ENCODE measurements around the gene DPYSL4. TPM values are rescaled to one million over a fixed set of nuclear protein-coding genes. Genes with fewer than 3 reads are reported as not detected.

The DPYSL4 gene
- total RNA-seq, 4 donors from 2014 or later, result 0.69 to 3.0 (median 0.81) TPM

GRCh38 chr10:132195366-132196075 is 8.8 kb downstream of the DPYSL4 start:
- no peak for ATAC-seq (ENCODE audit: low FRiP score)
- TF ChIP-seq CTCF (IDR thresholded peaks at IDR 0.05), result no peak
- DNase-seq (ENCODE audit: low spot score), result no peak

DNA sequence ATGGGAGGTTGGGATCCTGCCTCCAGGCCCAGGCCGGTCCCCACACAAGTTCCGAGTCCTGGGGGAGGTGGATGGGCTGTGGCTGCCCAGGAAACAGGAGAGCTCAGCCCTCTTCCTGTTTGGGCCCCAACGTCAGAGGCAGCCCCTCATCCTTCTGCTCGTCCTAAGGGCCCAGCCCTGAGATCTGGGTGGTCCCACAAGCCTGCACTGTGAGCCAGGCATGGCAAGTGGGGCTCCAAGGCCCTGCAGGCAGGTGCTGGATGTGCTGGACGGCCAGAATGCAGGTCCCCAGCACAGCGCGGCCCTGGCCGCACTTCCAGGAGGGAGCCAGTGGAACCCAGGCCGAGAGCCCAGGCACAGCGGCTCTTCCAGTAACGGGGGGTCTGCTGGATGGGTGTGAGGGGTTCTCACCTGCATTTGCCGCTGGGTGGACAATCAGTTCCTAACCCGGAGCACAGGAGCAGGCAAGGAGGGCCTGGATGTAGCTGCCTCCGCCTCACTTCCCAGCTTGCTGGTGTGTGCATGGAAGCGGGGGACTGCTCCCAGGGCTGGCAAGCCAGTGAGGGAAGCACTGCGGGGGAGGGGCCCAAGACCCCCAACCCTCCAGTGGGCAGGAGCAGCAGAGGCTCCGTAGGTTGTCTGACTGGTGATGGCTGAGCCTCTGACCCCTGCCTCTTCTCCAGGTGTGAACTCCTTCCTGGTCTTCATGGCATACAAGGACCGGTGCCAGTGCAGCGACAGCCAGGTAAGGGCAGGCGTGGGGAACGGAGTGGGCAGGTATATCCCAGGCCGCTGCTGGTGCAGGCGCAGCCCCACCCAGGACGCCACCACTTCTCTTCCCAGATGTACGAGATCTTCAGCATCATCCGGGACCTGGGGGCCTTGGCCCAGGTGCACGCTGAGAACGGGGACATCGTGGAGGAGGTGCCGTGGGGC is 9.7 kb downstream of the DPYSL4 start:
- ATAC-seq (ENCODE audit: low FRiP score), result no peak
- no peak for DNase-seq (ENCODE audit: low spot score)
- no peak for TF ChIP-seq CTCF (IDR thresholded peaks at IDR 0.05)

DNA sequence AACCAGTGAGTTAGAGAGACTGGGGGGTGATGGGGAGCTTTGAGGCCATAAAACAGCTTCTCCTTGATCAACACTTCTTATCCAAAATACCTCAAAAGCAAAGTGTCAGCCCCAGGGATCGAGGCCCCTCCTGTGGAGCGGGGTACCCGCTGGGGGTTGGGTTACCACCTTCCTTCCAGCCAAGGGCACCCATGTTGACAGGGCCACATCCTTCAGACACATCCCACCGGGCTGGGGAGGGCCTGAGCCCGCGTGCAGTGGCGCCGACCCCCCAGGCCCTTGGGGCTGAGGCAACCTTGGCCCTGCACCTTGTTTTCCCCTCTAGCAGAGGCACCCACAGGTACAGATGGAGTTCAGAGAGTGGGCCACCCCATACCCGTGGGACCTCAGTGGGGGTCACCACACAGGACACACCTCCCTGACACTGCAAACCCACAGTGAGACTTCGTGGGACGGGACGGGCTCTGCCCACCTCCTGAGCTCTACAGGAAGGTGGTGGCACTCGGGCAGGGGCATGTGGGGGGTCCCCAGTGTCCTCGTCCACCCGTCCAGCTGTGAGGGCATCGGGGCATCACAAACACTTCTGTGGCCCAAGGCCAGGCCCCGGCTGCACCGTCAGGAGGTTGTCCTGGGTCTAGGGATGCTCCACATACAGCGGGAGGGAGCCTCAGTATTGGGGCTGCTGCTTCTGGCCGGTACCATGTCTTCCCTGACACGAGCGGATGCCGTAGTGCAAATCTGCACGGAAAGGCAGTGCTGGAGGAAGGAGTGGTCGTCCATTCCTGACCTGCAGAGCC is 10.7 kb downstream of the DPYSL4 start:
- ATAC-seq (ENCODE audit: low FRiP score) (no peak), DNase-seq (ENCODE audit: low spot score) (no peak)
- TF ChIP-seq CTCF (IDR thresholded peaks at IDR 0.05), result no peak

DNA sequence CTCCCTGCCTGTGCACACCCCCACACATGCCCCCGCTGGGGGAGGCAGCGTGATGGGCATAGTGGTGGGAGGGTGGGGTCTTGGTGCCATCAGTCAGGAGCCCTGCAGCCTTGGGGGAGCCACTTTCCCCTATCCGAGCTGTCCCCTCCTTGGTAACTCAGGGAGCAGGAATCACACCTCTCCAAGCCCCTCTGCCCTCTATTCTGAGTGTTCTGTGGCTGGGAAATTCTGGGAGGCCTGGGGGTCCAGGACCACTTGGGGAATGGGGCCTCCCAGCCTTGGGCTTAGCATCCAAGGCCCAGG is 11.3 kb downstream of the DPYSL4 start:
- TF ChIP-seq CTCF (IDR thresholded peaks at IDR 0.05), result no peak
- DNase-seq (ENCODE audit: low spot score) (no peak), ATAC-seq (ENCODE audit: low FRiP score) (no peak)

DNA sequence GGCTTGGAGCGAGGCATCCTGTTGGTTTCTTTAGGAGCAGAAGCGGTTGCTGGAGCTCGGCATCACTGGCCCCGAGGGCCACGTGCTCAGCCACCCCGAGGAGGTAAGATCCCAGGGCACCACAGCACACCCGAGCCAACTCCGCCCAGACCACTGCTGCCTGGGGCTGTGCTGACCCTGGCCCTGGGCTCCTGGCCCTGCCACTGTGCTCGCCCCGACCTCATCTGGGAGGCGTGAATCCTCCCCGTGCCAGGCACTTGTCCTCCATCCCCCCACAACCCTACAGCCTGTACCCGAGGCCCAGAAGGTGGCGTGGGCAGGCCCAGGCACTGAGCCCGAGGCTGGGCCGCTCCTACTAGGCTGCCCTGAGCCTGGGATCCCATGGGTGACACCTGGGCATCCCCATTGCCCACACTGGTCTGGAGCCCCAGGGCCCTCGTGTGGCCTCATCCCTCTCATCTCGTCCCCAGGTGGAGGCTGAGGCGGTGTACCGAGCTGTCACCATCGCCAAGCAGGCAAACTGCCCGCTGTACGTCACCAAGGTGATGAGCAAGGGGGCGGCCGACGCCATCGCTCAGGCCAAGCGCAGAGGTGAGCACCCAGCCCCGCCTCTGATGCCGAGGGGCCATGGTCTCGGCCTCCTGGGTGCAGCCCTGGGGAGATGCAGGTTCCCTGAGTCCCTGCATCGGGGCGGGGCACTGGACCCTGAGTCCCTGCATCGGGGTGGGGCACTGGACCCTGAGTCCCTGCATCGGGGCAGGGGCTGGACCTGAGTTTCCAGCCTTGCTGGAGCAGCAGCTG is 11.8 kb downstream of the DPYSL4 start:
- ATAC-seq (ENCODE audit: low FRiP score) (no peak), DNase-seq (ENCODE audit: low spot score) (no peak)
- no peak for TF ChIP-seq CTCF (IDR thresholded peaks at IDR 0.05)

DNA sequence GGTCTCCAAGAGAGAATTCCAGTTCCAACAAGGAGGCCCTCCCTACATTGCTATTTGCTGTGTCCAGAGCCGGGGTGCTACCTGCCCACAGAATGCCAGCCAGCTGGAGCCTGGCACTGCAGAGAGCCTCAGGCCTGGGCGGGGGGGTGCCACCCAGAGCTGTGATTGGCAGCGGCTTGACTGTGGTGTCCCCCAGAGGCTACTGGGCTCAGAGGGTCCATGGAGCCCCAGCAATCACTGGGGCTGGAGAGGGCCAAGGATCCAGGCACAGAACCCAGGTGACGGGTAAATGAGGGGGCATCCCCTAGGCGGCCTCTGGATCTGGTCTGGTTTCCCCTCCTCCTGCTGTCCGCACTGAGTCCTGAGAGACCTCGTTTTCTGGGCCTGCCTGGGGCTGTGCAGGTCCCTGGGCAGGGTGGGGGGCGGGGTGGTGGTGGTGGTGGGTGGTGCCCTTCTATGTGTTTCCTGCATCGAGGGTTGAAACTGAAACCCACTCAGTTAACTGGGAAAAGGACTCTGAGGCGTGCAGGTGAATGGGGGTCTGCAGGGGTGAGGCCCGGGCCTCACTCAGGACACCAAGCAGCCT is 12.6 kb downstream of the DPYSL4 start:
- DNase-seq (ENCODE audit: low spot score), result no peak
- ATAC-seq (ENCODE audit: low FRiP score), result no peak
- TF ChIP-seq CTCF (IDR thresholded peaks at IDR 0.05), result no peak

Data from omental fat pad (tissue), 4 donors.